Dedifferentiated amniotic fluid mesenchymal stem cell (primary cell): ENCODE measurements around the gene UBR3.
"Not testable (repeated sequence)": the region's sequence is repeated elsewhere in the genome, so short reads cannot be mapped to it uniquely, and the experiment has no call there.

Source experiments
- DNase-seq: peaks from one replicate; pipeline ENCODE4 v3.0.0-alpha.2; 2016; ENCODE audit errors: extremely low spot score

UBR3 gene

GRCh38 chr2:169822036-169822435 is 5.2 kb upstream of the UBR3 start:
- DNase-seq = no peak

GRCh38 chr2:169822785-169823392 is 4.4 kb upstream of the UBR3 start:
- no peak for DNase-seq

- DNase-seq = no peak
These were observed 3.3 kb upstream of the UBR3 start for GRCh38 chr2:169823996-169824372.

DNA sequence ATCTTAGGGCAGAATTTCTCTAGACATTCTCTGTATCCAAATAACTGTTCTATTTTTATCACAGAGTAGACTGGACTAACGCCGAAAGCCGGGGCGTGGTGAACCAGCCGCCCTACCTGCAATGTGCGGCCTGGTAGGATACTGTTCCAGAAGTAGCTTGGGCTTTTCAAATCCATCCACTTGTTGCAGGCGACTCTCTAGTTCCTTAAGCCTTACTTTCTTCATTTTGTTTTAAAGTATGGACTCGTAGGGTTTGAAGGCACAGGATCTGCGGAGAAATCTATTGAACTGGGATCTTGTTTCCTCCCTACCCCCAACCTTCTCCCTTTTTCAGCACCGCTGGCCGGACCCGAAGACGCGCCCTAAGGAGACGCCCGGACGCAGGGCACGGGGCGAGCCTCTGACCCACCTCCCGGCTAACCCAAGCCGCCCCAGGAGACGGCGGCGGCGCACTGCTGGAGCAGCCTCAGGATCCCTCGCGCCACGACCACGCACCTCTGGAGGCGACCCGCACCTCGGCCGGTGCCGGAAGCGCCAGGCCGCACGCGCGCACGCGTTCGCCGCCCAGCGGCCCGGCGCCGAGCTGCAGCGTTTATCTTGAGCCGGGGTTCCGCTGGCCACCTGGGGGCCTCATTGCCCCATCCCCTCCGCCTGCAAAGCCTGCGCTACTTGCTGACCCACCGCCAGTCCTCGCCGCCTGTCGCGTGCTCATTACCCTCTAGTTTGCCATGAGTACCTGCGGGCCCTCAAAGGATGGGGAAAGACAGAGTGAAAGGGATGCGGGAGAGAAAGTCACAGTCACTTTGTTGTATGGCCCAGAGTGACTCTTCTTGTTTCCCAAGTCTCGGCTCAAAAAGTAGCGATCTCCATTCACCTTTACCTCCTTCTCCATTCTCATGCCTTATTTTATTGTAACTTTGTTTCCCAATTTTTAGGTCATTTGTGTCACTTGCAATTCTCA is 2.6 kb upstream of the UBR3 start, which contains the start of gene METTL5:
METTL5 (minus strand) TSS at position 533 of the 961 bp plus-strand sequence; CDS start at position 225, 308 bp downstream.
- DNase-seq = peak; percentile 61

DNA sequence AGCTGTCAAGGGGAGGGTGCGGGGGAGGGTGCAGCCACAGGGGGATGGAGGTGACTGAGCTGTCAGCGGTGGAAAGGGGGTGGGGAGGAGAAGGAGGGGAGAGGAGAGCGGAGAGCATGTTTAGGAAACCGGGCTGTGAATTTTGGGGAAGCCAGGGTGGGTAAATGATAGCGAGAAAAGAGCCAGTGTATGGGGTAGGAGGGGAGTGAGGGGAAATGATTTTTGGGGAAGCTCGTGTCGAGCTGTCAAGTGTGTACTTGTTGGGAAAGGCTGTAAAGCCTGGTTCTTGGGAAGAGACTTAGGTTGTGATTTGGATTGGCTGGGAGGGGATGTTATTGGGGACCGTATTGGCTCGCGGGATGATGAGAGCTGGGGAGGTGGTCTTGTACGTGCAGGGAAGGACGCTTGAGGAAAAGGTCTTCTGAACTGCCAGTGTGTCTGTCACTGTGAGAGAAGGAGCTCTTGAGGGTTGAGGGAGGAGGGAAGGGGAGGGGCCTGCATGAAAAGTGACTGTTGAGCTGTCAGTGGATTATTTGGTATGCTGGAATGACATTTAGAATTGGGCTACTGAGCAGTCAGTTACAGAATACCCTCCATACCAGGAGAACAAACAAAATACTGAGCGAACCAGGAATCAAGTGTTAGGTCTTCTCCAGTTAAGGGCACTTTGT is 1.0 kb downstream of the UBR3 start:
- peak; percentile 21 for DNase-seq

GRCh38 chr2:169834401-169834800 is 7.1 kb downstream of the UBR3 start:
- DNase-seq = no peak

DNA sequence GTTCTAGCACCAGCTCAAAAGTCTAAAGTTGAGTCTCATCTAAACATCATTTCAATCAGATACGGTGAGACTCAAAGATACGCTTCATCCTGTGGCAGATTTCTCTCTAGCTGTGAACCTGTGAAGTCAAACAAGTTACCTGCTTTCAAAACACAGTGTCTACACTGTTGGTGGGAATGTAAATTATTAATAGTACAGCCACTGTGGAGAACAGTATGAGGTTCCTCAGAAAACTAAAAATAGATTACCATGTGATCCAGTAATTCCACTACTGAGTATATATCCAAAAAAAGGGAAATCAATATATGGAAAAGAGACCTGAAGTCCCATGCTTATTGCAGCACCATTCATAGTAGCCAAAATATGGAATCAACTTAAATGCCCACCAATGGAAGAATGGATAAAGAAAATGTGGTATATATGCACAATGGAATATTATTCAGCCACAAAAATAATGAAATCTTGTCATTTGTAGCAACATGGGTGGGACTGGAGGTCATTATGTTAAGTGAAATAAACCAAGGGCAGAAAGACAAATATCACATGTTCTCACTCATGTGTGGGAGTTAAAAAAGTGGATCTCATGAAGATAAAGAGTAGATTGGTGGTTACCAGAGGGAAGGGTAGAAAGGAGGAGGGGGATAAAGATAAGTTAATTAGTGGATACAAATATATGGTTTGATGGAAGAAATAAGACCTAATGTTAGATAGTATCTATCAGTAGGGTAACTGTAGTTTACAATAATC is 11.7 kb downstream of the UBR3 start:
- DNase-seq = no peak

DNA sequence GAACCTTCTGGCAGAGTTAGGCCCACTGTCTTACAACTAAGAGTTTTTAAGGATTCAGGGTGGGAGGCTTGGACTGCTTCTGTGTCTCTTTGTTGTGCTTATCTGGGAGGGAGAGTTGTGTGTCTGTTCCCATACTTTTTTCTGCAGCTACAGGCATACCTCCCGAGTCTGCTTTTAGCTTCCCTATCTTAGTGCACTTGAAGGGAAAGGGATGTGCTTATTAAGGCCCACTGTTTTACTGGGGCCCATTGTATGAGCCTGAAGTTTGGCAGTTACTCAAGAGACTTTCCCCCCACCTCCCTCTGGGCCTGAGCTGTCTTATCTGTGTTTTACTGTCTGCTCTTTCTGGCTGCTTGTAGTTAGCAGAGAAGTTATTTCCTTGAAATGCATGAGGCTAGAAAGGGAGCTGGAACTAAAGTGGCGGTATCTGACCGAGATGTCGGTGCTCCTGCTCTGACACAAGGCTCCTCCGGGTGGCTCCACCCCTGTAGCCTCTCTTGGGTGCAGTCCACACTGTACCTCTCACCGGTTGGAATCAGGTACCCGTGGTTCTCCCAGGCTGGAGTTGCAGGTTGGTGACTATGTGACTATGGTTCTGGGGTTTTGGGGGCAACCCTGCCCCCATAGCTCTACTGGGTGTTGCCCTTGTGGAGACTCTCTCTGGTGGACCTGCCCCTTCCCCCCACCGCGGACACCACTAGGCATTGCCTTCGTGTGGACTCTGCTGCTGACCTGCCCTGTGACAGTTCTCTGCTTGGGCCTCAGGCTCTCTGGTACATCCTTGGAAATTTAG is 12.9 kb downstream of the UBR3 start:
- DNase-seq = no peak

DNA sequence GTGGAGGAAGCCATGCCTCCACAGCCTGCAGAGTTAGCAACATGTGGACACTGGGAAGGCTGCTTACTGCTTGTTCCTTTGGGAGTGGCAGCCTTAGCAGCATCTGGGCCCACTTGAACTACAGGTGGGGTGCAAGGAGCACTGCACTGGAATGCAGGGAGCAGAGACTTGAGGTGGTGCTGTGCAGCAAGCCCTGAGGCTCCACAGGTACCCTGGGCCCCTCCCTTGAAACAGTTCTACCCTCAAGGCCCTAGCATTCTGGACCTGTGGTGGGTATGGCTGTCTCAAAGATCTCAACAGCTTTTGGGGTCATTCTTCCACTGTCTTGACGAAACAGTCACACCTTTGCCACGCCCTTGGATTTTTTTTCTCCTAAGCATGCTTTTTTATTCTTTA is 13.5 kb downstream of the UBR3 start:
- DNase-seq = no peak

DNA sequence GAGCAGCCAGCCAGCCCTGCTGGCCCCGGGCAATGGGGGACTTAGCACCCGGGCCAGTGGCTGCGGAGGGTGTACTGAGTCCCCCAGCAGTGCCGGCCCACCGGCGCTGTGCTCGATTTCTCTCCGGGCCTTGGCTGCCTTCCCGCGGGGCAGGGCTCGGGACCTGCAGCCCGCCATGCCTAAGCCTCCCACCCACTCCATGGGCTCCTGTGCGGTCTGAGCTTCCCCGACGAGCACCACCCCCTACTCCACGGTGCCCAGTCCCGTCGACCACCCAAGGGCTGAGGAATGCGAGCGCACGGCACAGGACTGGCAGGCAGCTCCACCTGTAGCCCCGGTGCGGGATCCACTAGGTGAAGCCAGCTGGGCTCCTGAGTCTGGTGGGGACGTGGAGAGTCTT is 14.4 kb downstream of the UBR3 start:
- not testable (repeated sequence) for DNase-seq

DNA sequence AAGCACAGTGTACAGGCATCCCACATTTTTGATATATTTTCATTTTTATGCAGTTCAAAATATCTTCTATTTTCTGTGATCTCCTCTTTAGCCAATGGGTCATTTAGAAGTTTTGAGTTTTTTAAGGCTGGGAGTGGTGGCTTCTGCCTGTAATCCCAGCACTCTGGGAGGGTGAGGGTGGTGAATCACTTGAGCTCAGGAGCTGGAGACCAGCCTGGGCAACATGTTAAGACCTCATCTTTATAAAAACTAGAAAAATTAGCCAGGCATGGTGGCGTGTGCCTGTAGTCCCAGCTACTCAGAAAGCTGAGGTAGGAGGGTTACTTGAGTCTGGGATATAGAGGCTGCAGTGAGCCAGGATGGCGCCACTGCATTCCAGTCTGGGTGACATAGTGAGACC is 17.8 kb downstream of the UBR3 start:
- DNase-seq = no peak

DNA sequence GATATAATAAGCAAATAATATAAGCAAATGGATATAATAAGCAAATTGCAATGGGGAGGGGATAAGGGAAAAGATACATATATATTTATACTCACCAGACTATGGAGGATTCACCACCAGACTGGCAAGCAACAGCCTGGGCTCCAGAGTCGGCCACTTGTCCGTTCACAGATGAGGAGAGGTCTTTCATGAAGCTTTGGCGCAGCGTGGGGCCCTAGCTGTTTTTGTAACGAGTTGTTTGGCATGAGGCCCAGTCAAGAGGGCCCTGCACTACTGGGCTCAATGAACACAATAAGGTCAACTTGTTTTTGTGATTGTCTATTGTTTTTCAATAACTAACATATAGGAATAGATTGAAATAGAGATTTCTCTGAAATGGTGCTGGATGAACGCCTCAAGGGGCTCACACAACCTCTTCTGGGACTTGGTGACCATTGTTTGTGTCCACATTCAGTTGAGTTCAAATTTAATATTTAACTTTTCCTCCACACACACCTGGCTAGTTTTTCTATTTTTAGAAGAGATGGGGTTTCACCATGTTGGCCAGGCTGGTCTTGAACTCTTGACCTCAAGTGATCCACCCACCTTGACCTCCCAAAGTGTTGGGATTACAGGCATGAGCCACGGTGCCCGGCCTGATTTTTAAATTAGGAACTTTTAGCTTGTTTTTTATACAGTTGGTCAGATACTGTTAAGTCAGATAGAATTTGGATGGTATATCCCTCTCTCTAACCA is 21.9 kb downstream of the UBR3 start:
- not testable (repeated sequence) for DNase-seq

DNA sequence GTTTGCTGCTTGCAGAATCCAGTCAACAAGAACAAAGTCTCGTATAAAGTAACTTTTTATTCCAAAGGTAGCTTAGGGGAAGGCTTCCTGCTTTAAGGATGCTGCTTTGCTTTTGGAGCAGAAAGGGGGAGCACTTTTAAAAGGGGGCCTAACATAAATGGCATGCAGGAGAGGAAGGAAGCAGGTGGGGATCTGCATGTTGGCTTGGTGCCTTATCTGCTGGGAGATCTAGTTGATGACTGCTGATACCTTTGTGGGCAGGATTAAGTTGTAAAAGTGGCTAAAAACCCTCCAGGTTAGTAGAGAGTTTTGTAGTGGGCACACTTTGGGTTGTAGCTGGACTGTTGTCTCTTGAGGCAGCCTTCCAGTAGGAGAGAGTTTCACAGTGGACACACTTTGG is 22.5 kb downstream of the UBR3 start:
- no peak for DNase-seq

GRCh38 chr2:169853041-169853668 is 25.9 kb downstream of the UBR3 start:
- no peak for DNase-seq

DNA sequence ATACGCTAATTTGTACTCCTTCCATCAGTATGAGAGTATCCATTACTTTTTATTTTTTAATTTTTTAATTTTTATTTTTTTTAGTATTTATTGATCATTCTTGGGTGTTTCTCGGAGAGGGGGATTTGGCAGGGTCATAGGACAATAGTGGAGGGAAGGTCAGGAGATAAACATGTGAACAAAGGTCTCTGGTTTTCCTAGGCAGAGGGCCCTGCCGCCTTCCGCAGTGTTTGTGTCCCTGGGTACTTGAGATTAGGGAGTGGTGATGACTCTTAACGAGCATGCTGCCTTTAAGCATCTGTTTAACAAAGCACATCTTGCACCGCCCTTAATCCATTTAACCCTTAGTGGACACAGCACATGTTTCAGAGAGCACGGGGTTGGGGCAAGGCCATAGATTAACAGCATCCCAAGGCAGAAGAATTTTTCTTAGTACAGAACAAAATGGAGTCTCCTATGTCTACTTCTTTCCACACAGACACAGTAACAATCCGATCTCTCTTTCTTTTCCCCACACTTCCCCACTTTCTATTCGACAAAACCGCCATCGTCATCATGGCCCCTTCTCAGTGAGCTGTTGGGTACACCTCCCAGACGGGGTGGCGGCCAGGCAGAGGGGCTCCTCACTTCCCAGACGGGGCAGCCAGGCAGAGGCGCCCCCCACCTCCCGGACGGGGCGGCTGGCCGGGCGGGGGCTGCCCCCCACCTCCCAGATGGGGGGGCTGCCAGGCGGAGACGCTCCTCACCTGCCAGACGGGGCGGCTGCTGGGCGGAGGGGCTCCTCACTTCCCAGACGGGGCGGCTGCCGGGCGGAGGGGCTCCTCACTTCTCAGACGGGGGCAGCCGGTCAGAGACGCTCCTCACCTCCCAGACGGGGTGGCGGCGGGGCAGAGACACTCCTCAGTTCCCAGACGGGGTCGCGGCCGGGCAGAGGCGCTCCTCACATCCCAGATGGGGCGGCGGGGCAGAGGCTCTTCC is 28.3 kb downstream of the UBR3 start:
- DNase-seq = not testable (repeated sequence)

DNA sequence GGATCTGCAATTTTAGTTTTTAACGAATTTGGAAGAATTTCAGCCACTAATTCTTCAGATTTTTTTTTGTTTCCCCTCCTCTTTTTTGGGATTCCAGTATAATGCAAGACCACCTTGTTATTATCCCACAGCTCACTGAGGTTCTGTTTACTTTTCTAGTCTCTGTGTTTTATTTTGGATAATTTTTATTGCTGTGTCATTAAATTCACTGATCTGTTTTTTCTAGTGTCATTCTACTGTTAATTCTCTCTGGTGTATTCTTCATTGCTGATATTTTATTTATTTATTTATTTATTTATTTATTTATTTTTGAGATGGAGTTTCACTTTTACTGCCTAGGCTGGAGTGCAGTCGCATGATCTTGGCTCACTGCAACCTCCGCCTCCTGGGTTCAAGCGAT is 32.2 kb downstream of the UBR3 start:
- no peak for DNase-seq

DNA sequence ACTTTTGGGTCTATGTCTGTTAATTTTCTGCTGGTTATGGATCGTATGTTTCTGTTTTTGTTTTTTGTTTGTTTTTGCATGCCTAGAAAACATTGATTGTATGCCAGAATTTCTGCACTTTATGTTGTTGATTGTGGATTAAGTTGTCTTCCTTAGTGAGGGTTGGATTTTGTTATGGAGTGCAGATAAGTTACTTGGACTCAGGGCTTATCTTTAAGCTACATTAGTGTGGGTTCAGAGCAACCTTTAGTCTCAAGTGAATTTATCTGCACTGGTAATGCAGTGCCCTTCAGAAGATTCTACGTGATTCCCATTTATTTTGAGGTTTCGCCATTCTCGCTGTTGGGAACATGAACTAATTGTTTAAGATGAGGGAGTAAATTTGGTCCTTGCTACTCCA is 32.9 kb downstream of the UBR3 start:
- no peak for DNase-seq

DNA sequence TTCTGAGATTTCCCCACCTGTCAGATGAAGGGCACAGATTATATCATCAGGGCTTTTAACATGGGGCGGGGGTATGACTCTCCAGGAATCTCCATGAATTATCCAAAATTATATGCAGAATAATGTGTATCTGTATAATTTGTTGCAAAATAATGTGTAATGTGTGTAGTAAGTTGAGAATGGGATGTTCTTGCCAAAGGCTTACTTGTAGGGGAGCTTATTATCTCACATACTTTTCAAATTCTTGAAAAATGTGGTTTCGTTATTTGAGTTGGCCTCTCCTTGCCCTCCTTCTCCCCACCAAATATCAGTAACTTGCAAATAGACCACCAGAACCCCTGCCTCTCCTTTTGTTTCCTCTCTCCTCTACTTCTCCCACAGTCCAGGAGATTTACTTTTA is 35.6 kb downstream of the UBR3 start:
- DNase-seq = peak; percentile 17

DNA sequence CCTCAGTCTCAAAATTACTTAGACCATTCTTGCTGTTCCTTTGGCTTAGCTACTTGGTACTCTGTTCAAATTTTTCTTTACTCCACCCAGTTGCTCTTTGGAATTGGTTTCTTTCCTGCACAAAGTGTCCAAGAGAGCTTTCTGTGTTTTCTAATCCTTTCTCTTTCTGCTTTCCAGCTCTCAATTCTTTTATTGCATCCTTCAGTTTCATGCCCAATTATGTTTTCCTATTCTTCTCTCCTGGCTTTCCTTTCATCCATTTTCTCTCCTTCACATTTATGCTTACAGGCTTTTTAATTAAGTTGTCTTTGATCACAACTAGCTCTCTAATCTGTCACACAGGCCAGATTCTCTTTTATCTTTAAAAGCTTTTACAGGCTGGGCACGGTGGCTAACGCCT is 38.2 kb downstream of the UBR3 start:
- DNase-seq = no peak
